GM18907 (cell line): ENCODE measurements around the gene IFIT5.
"Not testable (repeated sequence)": the region's sequence is repeated elsewhere in the genome, so short reads cannot be mapped to it uniquely, and the experiment has no call there.

Experiments
- ATAC-seq: cut with Tn5 transposase; IDR thresholded peaks from one replicate; pipeline ENCODE4 v1.9.1; 2021; ENCODE audit warnings: mild to moderate bottlenecking, moderate library complexity; ENCODE audit not compliant: unreplicated experiment

The IFIT5 gene

GRCh38 chr10:89414146-89414878, at the start of gene IFIT5:
Gene IFIT5 (plus strand): TSS chr10:89414568. CDS start chr10:89414799, 231 bp downstream.
- ATAC-seq = peak; percentile 80

- peak; percentile 66 for ATAC-seq
Measured at GRCh38 chr10:89367529-89367928, 46.8 kb upstream of the IFIT5 start.

- no peak for ATAC-seq
Measured at GRCh38 chr10:89368129-89368528, 46.2 kb upstream of the IFIT5 start.

GRCh38 chr10:89369156-89370105, 44.9 kb upstream of the IFIT5 start:
- ATAC-seq = no peak

- no peak for ATAC-seq
Measured at GRCh38 chr10:89371079-89371478, 43.3 kb upstream of the IFIT5 start.

GRCh38 chr10:89371987-89372386, 42.4 kb upstream of the IFIT5 start:
- no peak for ATAC-seq

- ATAC-seq = no peak
Measured at GRCh38 chr10:89373916-89374711, 40.3 kb upstream of the IFIT5 start.

GRCh38 chr10:89374713-89375141, 39.6 kb upstream of the IFIT5 start:
- no peak for ATAC-seq

- ATAC-seq = no peak
Measured at GRCh38 chr10:89377705-89378637, 36.4 kb upstream of the IFIT5 start, which contains the start of gene IFIT1B. Gene IFIT1B (plus strand): TSS chr10:89378056. CDS start chr10:89378136, 80 bp downstream.

- ATAC-seq = no peak
Measured at GRCh38 chr10:89379103-89379502, 35.3 kb upstream of the IFIT5 start.

- ATAC-seq = no peak
Measured at GRCh38 chr10:89382757-89383156, 31.6 kb upstream of the IFIT5 start.

- no peak for ATAC-seq
Measured at GRCh38 chr10:89384474-89385340, 29.7 kb upstream of the IFIT5 start.

- no peak for ATAC-seq
Measured at GRCh38 chr10:89388806-89389205, 25.6 kb upstream of the IFIT5 start.

GRCh38 chr10:89389254-89389653, 25.1 kb upstream of the IFIT5 start:
- no peak for ATAC-seq

- no peak for ATAC-seq
Measured at GRCh38 chr10:89390476-89391225, 23.7 kb upstream of the IFIT5 start.

GRCh38 chr10:89391226-89391576, 23.2 kb upstream of the IFIT5 start:
- ATAC-seq = not testable (repeated sequence)

GRCh38 chr10:89391907-89392756, 22.2 kb upstream of the IFIT5 start, which contains the start of gene IFIT1:
Gene IFIT1 (plus strand): TSS chr10:89392623. CDS start chr10:89392713, 90 bp downstream.
- peak; percentile 84 for ATAC-seq
